Skeletal muscle satellite cell (primary cell): ENCODE measurements around the gene LYPD6.
A peak's percentile ranks its signal among the peaks of the same experiment; 100 is the strongest.

Source experiments
- H3K27me3 ChIP-seq: 2 replicates; pipeline ENCODE4 v1.7.0; 2013; ENCODE audit warnings: low read length; ENCODE audit not compliant: control insufficient read depth, insufficient read depth
- H3K36me3 ChIP-seq: 2 replicates; pipeline ENCODE4 v1.7.0; 2013; ENCODE audit warnings: mild to moderate bottlenecking, control low read depth, low read length; ENCODE audit not compliant: insufficient read depth
- H3K4me1 ChIP-seq: 2 replicates; pipeline ENCODE4 v1.7.0; 2013; ENCODE audit warnings: low read length; ENCODE audit not compliant: control insufficient read depth, insufficient read depth
- H3K4me2 ChIP-seq: 2 replicates; pipeline ENCODE4 v1.7.0; 2013; ENCODE audit warnings: mild to moderate bottlenecking, low read length
- H3K4me3 ChIP-seq: 2 replicates; pipeline ENCODE4 v1.7.0; 2013; ENCODE audit warnings: low read length
- H3K9ac ChIP-seq: 2 replicates; pipeline ENCODE4 v1.7.0; 2013; ENCODE audit warnings: mild to moderate bottlenecking, low read depth, low read length, moderate library complexity
- H3K9me3 ChIP-seq: replicated peaks from 2 replicates; pipeline ENCODE4 v1.7.0; 2013; ENCODE audit warnings: mild to moderate bottlenecking, control low read depth, low read length

The LYPD6 gene

GRCh38 chr2:149413487-149413886 is 83.1 kb downstream of the LYPD6 start:
- H3K4me1 ChIP-seq = peaks cover 16% of the 10 kb centered on the region
- no peak overlapping the region for H3K4me3 ChIP-seq
- H3K27me3 ChIP-seq = no peaks in the 10 kb centered on the region
- no peaks in the 10 kb centered on the region for H3K36me3 ChIP-seq
- H3K9me3 ChIP-seq = no peaks in the 10 kb centered on the region
- H3K9ac ChIP-seq = no peak overlapping the region
- no peak overlapping the region for H3K4me2 ChIP-seq

DNA sequence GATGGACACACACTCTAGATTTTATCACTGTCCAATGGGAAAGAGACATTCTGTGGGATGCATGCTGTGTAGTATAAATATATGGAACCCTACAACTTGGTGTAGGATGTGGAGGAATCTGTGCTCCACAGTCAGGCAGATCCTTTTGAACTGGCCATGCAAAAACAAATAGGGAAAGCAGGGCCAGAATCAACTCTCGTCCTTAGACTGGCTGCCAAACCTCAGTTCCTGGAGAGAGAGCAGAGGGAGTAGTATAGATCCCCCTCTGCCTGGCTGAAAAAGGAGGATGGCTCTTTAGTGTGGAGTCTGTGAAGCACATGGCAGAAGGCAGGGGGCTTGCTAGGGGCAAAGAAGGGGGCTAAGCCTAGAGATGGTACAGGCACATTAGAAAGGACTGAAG is 84.7 kb downstream of the LYPD6 start:
- H3K36me3 ChIP-seq = no peaks in the 10 kb centered on the region

DNA sequence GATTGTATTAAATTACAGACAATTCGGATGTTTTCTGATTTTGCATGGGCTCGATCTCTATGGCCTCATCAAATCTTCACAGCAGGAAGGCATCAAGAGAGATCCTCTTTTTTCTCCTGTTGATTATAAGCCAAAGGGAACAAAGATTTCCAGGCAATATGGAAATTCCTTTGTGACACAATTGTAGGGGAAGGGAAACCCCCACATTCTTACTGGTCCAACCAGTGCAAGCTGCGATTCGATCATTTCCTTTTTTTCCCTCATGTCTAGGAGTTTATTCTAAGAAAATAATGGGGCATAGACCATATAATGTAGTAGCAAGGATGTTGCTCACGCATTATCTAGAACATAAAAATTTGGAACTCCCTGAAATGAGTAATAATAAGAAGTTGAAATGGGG is 87.7 kb downstream of the LYPD6 start:
- Histone ChIP-seq H3K36me3 (no peaks in the 10 kb centered on the region), H3K9ac (no peak overlapping the region), H3K4me3 (no peak overlapping the region), H3K27me3 (no peaks in the 10 kb centered on the region), H3K4me1 (peaks cover 15% of the 10 kb centered on the region), H3K9me3 (no peaks in the 10 kb centered on the region), H3K4me2 (no peak overlapping the region)

More for the DNA sequence above, 84.7 kb downstream of the LYPD6 start:
- Histone ChIP-seq H3K27me3 (no peaks in the 10 kb centered on the region), H3K4me2 (no peak overlapping the region), H3K9me3 (no peaks in the 10 kb centered on the region), H3K4me1 (peaks cover 16% of the 10 kb centered on the region), H3K9ac (no peak overlapping the region), H3K4me3 (no peak overlapping the region)

DNA sequence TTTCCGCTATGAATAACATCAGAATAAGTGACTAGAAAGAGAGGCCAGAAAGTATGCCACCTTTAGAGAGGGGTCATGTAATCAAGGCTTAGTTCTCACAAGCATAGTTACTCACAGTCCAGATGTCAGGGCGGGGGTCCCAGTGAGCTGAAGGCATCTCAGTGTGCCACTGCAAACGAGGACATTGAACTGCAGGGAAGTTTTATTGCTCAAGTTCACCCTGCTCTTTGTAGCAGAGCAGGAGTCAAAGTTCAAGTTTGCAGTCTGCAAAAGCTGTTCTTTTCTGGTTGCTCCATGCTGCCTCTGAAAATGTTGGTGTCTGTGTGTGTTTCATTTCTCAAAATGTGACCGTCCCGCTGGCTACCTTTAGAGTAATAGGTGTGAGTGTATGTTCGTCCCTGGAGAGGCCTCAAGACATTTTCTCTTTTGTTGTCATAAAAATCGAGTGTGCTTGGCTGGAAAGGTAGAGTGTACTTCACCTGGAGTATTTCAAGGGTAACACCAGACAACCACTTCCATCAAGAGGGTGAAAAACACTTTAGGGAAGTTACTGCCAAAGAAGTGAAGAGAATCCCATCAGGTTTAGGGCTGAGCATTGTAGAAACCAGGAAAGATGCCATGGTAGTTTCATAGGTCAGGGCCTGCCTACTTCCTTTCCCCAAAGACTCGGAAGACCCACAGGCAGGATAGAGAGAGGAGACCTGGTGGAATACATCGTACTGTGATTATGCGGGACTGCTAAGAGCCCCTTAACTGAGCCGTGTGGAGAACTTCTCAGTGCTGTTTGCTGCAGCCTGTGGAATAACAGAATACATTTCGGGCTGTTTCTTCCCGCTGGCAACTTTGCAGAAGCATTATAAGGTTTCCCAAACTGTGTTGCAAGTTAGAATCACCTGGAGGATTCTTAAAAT is 89.9 kb downstream of the LYPD6 start:
- H3K9ac ChIP-seq = no peak overlapping the region
- no peak overlapping the region for H3K4me2 ChIP-seq

DNA sequence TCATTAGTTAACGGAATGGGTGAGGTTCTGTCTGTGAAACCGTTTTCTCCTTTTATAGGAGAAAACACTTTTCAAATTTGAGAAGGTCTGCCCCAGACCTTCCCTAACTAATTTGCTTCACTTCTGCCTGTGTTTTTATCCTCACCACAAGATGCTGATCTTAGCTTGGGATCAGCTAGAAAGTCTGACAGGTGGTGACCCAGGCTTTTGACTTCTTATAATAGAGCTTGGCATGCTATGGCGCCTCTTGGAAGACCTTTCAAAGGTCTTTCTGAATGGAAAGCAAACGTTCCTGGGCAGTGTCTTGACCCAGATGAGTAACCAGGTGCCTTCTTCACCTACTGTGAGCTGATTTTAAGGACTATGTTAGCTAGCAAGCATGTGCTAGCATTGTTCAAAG is 91.4 kb downstream of the LYPD6 start:
- Histone ChIP-seq H3K27me3 (no peaks in the 10 kb centered on the region), H3K4me2 (no peak overlapping the region), H3K36me3 (no peaks in the 10 kb centered on the region), H3K9ac (peak overlapping the region; percentile 15), H3K9me3 (no peaks in the 10 kb centered on the region), H3K4me3 (no peak overlapping the region), H3K4me1 (peaks cover 18% of the 10 kb centered on the region)

More for the DNA sequence above, 89.9 kb downstream of the LYPD6 start:
- Histone ChIP-seq H3K27me3 (no peaks in the 10 kb centered on the region), H3K4me1 (peaks cover 18% of the 10 kb centered on the region), H3K9me3 (no peaks in the 10 kb centered on the region), H3K36me3 (no peaks in the 10 kb centered on the region), H3K4me3 (no peak overlapping the region)

DNA sequence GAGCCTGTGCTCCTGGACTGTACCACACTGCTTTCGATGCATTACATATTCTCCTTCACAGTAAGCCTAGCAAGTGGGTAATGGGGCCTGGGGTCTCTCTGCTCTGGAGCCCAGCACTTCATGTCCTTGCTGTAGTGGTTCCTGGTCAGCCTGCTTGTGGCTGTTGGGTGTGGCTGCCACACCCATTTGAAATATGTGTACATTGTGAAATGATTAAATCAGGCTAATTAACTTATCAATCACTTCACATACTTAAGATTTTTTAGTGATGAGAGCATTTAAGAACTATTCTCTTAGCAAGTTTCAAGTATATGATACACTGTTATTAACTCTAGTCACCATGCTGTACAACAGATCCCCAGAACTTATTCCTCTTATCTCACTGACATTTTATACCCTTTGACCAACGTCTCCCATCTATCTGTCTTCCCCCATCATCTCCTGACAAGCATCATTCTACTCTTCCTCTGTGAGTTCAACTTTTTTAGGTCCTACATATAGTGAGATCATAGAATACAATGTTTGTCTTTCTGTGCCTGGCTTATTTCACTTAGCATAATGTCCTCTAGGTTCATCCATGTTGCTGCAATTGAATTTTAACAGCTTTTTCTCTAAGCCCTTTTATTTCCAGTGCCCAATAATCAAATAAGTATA is 92.1 kb downstream of the LYPD6 start:
- Histone ChIP-seq H3K9me3 (no peaks in the 10 kb centered on the region), H3K4me2 (peak overlapping the region; percentile 35), H3K36me3 (no peaks in the 10 kb centered on the region), H3K4me3 (peak overlapping the region; percentile 3), H3K4me1 (peaks cover 18% of the 10 kb centered on the region), H3K9ac (peak overlapping the region; percentile 15), H3K27me3 (no peaks in the 10 kb centered on the region)

DNA sequence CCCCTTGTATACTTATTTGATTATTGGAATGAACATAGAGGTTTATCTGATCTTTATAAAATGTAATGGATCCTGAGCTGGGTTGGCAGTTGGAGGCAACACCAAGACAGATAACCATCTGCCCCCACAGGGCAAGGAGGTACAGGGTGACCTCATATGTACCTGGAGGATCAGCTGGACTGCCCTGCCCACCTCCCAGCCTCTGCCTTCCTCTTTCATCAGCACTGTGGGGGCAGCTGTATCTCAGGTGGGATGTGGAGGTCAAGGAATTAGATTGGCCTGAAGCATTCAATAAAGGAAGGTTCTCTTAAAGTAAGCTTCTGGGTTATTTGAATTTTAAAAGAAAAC is 92.6 kb downstream of the LYPD6 start:
- H3K9me3 ChIP-seq = no peaks in the 10 kb centered on the region

DNA sequence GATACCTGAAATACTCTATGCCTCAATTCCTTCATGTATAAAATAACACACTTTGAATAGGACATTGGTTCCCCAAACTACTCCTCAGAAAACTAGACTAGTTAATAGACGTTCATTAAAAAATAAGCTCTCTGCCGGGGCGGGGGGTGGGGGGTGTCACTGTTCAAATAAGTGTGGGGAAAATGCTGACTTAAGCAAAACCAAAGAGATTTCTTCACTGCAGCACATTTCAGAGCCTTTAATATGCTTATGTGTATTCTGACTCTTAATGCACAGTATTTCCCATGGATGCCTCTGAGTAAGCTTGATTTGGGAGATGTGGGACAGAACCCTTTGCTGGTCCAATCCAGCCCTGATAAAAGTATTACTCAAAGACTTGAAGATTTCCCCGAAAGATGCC is 93.2 kb downstream of the LYPD6 start:
- Histone ChIP-seq H3K4me1 (peaks cover 18% of the 10 kb centered on the region), H3K27me3 (no peaks in the 10 kb centered on the region), H3K4me2 (no peak overlapping the region), H3K4me3 (no peak overlapping the region), H3K9me3 (no peaks in the 10 kb centered on the region), H3K36me3 (no peaks in the 10 kb centered on the region), H3K9ac (no peak overlapping the region)

More for the DNA sequence above, 92.6 kb downstream of the LYPD6 start:
- H3K4me2 ChIP-seq = no peak overlapping the region
- no peak overlapping the region for H3K4me3 ChIP-seq
- no peak overlapping the region for H3K9ac ChIP-seq
- no peaks in the 10 kb centered on the region for H3K36me3 ChIP-seq
- no peaks in the 10 kb centered on the region for H3K27me3 ChIP-seq
- peaks cover 18% of the 10 kb centered on the region for H3K4me1 ChIP-seq

DNA sequence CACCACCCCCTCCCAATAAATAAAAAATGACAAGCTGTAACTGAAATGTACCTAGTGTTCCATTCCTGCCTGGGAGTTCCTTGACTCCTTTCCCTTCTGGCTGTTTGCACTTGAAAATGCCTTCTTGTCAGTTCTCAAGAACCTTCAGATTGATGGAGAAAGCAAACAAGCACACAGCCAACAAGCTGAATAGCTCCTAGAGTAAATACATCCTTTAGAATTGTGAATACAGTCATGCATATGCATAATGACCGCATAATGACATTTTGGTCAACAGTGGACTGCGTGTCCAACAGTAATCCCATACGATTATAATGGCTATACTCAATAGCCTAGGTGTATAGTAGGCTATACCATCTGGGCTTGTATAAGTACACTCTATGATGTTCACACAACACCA is 97.0 kb downstream of the LYPD6 start:
- Histone ChIP-seq H3K9me3 (no peaks in the 10 kb centered on the region), H3K4me3 (no peak overlapping the region), H3K4me2 (no peak overlapping the region), H3K4me1 (peaks cover 10% of the 10 kb centered on the region), H3K9ac (no peak overlapping the region), H3K27me3 (no peaks in the 10 kb centered on the region), H3K36me3 (no peaks in the 10 kb centered on the region)

- no peak overlapping the region for H3K4me3 ChIP-seq
- no peaks in the 10 kb centered on the region for H3K27me3 ChIP-seq
- no peak overlapping the region for H3K9ac ChIP-seq
- no peak overlapping the region for H3K4me2 ChIP-seq
- H3K36me3 ChIP-seq = no peaks in the 10 kb centered on the region
- H3K4me1 ChIP-seq = no peaks in the 10 kb centered on the region
- no peaks in the 10 kb centered on the region for H3K9me3 ChIP-seq
These were observed 98.4 kb downstream of the LYPD6 start for GRCh38 chr2:149428783-149429182.

GRCh38 chr2:149430743-149431736 is 100.7 kb downstream of the LYPD6 start:
- H3K9me3 ChIP-seq = no peaks in the 10 kb centered on the region
- H3K4me3 ChIP-seq = no peak overlapping the region
- no peaks in the 10 kb centered on the region for H3K36me3 ChIP-seq
- no peak overlapping the region for H3K9ac ChIP-seq
- H3K4me1 ChIP-seq = no peaks in the 10 kb centered on the region
- no peak overlapping the region for H3K4me2 ChIP-seq
- H3K27me3 ChIP-seq = no peaks in the 10 kb centered on the region
